WERI-Rb-1 (cell line): ENCODE measurements around the gene NOL4L.
A peak's percentile ranks its signal among the peaks of the same experiment; 100 is the strongest.

Experiments used
- DNase-seq: peaks from one replicate; pipeline ENCODE4 v3.0.0-alpha.2; 2020
- H3K27ac ChIP-seq: fragments of 250-450 bp; sonication (Bioruptor Pico); 2 replicates; pipeline ENCODE4 v1.5.1; 2020; ENCODE audit warnings: mild to moderate bottlenecking, moderate library complexity
- H3K27me3 ChIP-seq: fragments of 250-450 bp; sonication (Bioruptor Pico); 2 replicates; pipeline ENCODE4 v1.5.1; 2021; ENCODE audit warnings: mild to moderate bottlenecking, low read depth, moderate library complexity; ENCODE audit not compliant: insufficient read depth, severe bottlenecking
- H3K36me3 ChIP-seq: fragments of 250-450 bp; sonication (Bioruptor Pico); 2 replicates; pipeline ENCODE4 v1.5.1; 2020; ENCODE audit warnings: mild to moderate bottlenecking, moderate library complexity
- H3K4me3 ChIP-seq: 2 replicates; pipeline ENCODE4 v1.5.1; 2011; ENCODE audit warnings: low read depth, mild to moderate bottlenecking, control low read depth, low read length
- H3K9me3 ChIP-seq: fragments of 250-450 bp; sonication (Bioruptor Pico); 2 replicates; pipeline ENCODE4 v1.5.1; 2021; ENCODE audit warnings: mild to moderate bottlenecking, moderate library complexity; ENCODE audit not compliant: severe bottlenecking
- TF ChIP-seq, protein P1 (sequence below): IDR thresholded peaks from 2 replicates; pipeline ENCODE4 v1.5.1; 2011; ENCODE audit warnings: low read depth, mild to moderate bottlenecking, control low read depth, inconsistent platforms, low read length

The NOL4L gene, protein sequence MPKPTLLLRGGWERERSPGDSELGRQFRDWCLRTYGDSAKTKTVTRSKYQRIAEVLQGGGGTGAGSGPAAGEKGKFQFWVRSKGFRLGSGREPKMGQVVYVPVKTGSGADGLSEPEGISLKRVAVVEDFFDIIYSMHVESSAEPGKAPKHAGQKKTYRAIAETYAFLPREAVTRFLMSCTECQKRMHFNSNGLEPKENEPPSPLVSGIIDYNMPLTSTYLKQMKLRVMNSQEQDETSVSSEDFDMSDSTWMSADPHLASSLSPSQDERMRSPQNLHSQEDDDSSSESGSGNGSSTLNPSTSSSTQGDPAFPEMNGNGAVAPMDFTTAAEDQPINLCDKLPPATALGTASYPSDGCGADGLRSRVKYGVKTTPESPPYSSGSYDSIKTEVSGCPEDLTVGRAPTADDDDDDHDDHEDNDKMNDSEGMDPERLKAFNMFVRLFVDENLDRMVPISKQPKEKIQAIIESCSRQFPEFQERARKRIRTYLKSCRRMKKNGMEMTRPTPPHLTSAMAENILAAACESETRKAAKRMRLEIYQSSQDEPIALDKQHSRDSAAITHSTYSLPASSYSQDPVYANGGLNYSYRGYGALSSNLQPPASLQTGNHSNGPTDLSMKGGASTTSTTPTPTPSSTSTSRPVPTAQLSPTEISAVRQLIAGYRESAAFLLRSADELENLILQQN

GRCh38 chr20:32585011-32585585, at the start of gene NOL4L:
TSS of gene NOL4L (minus strand) at chr20:32585333. CDS start at chr20:32584890, 443 bp downstream.
- Histone ChIP-seq H3K4me3 (peak within 1 kb of the TSS; percentile 91), H3K27ac (peak within 1 kb of the TSS; percentile 97), H3K36me3 (peaks cover 2% of the 10 kb centered on the region; the same call in 1 of the 2 replicates), H3K9me3 (no peaks in the 10 kb centered on the region), H3K27me3 (no peaks in the 10 kb centered on the region)
- DNase-seq = peak; percentile 57
- TF ChIP-seq, protein P1, sequence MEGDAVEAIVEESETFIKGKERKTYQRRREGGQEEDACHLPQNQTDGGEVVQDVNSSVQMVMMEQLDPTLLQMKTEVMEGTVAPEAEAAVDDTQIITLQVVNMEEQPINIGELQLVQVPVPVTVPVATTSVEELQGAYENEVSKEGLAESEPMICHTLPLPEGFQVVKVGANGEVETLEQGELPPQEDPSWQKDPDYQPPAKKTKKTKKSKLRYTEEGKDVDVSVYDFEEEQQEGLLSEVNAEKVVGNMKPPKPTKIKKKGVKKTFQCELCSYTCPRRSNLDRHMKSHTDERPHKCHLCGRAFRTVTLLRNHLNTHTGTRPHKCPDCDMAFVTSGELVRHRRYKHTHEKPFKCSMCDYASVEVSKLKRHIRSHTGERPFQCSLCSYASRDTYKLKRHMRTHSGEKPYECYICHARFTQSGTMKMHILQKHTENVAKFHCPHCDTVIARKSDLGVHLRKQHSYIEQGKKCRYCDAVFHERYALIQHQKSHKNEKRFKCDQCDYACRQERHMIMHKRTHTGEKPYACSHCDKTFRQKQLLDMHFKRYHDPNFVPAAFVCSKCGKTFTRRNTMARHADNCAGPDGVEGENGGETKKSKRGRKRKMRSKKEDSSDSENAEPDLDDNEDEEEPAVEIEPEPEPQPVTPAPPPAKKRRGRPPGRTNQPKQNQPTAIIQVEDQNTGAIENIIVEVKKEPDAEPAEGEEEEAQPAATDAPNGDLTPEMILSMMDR = no peak

- TF ChIP-seq, protein P1 = no peak
- Histone ChIP-seq H3K9me3 (no peaks in the 10 kb centered on the region), H3K4me3 (no peak overlapping the region), H3K36me3 (no peaks in the 10 kb centered on the region), H3K27ac (no peak overlapping the region), H3K27me3 (no peaks in the 10 kb centered on the region)
- DNase-seq = no peak
Measured at GRCh38 chr20:32634041-32634805, 49.1 kb upstream of the NOL4L start.

DNA sequence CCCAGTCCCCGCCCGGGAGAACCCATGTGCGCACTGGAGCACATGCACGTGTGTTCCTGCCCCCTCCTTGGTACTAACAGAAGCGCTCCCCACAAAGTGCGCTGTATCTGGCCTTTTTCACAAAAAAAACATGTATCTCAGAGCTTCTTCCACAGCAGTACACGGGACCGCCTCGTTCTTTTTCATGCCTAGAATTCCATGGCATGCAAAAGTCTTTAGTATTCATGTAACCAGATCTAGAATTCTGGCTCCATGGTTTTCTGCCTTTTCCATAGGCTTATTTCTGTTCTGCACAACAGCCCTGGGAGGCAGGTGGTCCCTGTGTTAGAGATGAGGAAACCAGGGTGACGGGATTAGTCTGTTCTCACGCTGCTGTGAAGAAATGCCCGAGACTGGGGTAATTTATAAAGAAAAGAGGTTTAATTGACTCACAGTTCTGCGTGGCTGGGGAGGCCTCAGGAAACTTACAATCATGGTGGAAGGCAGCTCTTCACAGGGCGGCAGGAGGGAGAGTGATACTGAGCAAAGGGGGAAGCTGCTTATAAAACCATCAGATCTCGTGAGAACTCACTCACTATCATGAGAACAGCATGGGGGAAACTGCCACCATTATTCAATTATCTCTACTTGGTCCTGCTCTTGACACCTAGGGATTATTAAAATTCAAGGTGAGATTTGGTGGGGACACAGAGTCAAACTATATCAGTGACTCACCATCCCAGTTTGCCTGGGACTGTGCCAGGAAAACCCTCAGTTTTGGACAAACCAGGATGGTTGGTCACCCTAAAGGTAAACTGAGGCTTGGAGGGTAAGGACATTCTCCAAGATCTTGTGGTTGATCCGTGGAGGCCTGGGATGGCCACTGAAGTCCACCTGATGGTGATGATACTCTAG, 47.6 kb upstream of the NOL4L start:
- H3K27ac ChIP-seq = no peak overlapping the region

DNA sequence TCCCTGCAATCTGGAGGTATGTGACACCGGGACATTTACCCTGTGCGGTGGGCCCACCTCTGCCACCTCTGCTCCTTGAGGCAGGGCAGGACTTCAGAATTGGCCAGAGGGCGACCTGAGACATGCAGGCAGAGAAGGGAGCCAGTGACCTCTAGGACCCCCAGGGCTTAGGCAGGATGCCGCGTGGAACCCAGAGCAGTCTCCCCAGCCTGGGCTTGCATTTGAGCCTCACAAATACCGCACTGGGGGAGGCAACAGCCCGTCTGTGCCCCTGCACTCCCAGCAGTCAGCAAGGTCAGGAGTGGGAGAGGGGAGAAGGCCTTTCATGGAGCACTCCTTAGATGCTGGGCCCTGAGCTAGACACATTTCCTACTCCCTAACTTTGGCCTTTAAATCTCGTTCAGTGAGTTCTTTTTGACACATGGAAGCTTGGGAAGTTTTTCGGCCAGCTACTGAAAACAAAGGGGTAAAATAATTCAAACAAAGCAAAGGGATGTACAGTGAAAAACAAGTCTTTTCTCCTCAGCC, 46.9 kb upstream of the NOL4L start:
- Histone ChIP-seq H3K27me3 (no peaks in the 10 kb centered on the region), H3K4me3 (no peak overlapping the region), H3K27ac (no peak overlapping the region), H3K9me3 (no peaks in the 10 kb centered on the region), H3K36me3 (no peaks in the 10 kb centered on the region)
- no peak for DNase-seq
- TF ChIP-seq, protein P1 = no peak

More for the DNA sequence above, 47.6 kb upstream of the NOL4L start:
- Histone ChIP-seq H3K4me3 (no peak overlapping the region), H3K36me3 (no peaks in the 10 kb centered on the region), H3K9me3 (no peaks in the 10 kb centered on the region), H3K27me3 (no peaks in the 10 kb centered on the region)
- TF ChIP-seq, protein P1 = no peak
- no peak for DNase-seq
